ENCODE results near the gene CDK6.

GRCh38 chr7:92799446-92800211 is 36.7 kb downstream of the CDK6 start:
- TF ChIP-seq TAF1 (conservative IDR thresholded peaks at IDR 0.05): no peak
- TF ChIP-seq ZBTB33 (IDR thresholded peaks at IDR 0.05): no peak
- TF ChIP-seq CTCF (IDR thresholded peaks at IDR 0.05; ENCODE audit: low read depth, low read length, missing input control): no peak
- no peak for TF ChIP-seq REST (IDR thresholded peaks at IDR 0.05)
- no peak for TF ChIP-seq FOXA1 (IDR thresholded peaks at IDR 0.05)

Data from liver (tissue), 3 donors.